ENCODE data around the gene MAGEF1.

The MAGEF1 gene

GRCh38 chr3:184738982-184739381 is 27.1 kb upstream of the MAGEF1 start:
- Histone ChIP-seq H3F3A (ENCODE audit: insufficient read depth, low read length) (no peaks in the 10 kb centered on the region), H3K27ac (ENCODE audit: low read depth, low read length, poor library complexity, severe bottlenecking) (no peak overlapping the region), H3K9me2 (ENCODE audit: low read depth, low read length) (no peaks in the 10 kb centered on the region), H3K4me2 (ENCODE audit: low read length) (no peak overlapping the region), H3K9ac (ENCODE audit: low read length) (no peak overlapping the region), H3K9me3 (ENCODE audit: low read length) (no peaks in the 10 kb centered on the region), H2AFZ (ENCODE audit: low read length) (no peak overlapping the region), H3K4me1 (ENCODE audit: insufficient read depth, low read length, severe bottlenecking) (no peaks in the 10 kb centered on the region), H3K4me3 (ENCODE audit: low read depth, low read length, poor library complexity, severe bottlenecking) (no peak overlapping the region), H3K79me2 (ENCODE audit: insufficient read depth, low read length) (no peaks in the 10 kb centered on the region), H3K36me3 (ENCODE audit: insufficient read depth, low read length) (no peaks in the 10 kb centered on the region), H3K27me3 (ENCODE audit: insufficient read depth, low read length) (no peaks in the 10 kb centered on the region), H4K20me1 (ENCODE audit: insufficient read depth, low read length) (0 out of 2 replicates have a peak, but pooled peaks cover 2% of the 10 kb centered on the region)
- no peak for TF ChIP-seq CTCF (IDR thresholded peaks at IDR 0.05; ENCODE audit: low read length)
- no peak for TF ChIP-seq EZH2 (IDR thresholded peaks at IDR 0.05; ENCODE audit: borderline replicate concordance, low read length)

- no peaks in the 10 kb centered on the region for H3K9me2 ChIP-seq (ENCODE audit: low read depth, low read length)
- H3K9ac ChIP-seq (ENCODE audit: low read length) = no peak overlapping the region
- no peak for TF ChIP-seq EZH2 (IDR thresholded peaks at IDR 0.05; ENCODE audit: borderline replicate concordance, low read length)
- no peak for TF ChIP-seq CTCF (IDR thresholded peaks at IDR 0.05; ENCODE audit: low read length)
- H3F3A ChIP-seq (ENCODE audit: insufficient read depth, low read length) = no peaks in the 10 kb centered on the region
- H2AFZ ChIP-seq (ENCODE audit: low read length) = no peak overlapping the region
- no peak overlapping the region for H3K4me3 ChIP-seq (ENCODE audit: low read depth, low read length, poor library complexity, severe bottlenecking)
- no peaks in the 10 kb centered on the region for H3K36me3 ChIP-seq (ENCODE audit: insufficient read depth, low read length)
- 0 out of 2 replicates have a peak, but pooled peaks cover 2% of the 10 kb centered on the region for H4K20me1 ChIP-seq (ENCODE audit: insufficient read depth, low read length)
- no peaks in the 10 kb centered on the region for H3K9me3 ChIP-seq (ENCODE audit: low read length)
- no peaks in the 10 kb centered on the region for H3K27me3 ChIP-seq (ENCODE audit: insufficient read depth, low read length)
- H3K79me2 ChIP-seq (ENCODE audit: insufficient read depth, low read length) = no peaks in the 10 kb centered on the region
- H3K27ac ChIP-seq (ENCODE audit: low read depth, low read length, poor library complexity, severe bottlenecking) = no peak overlapping the region
- H3K4me2 ChIP-seq (ENCODE audit: low read length) = no peak overlapping the region
- H3K4me1 ChIP-seq (ENCODE audit: insufficient read depth, low read length, severe bottlenecking) = no peaks in the 10 kb centered on the region
These were observed 26.6 kb upstream of the MAGEF1 start for GRCh38 chr3:184738506-184738890.

GRCh38 chr3:184737641-184738505 is 26.0 kb upstream of the MAGEF1 start:
- no peak overlapping the region for H3K9ac ChIP-seq (ENCODE audit: low read length)
- TF ChIP-seq EZH2 (IDR thresholded peaks at IDR 0.05; ENCODE audit: borderline replicate concordance, low read length) = no peak
- TF ChIP-seq CTCF (IDR thresholded peaks at IDR 0.05; ENCODE audit: low read length) = no peak
- H3K4me2 ChIP-seq (ENCODE audit: low read length) = no peak overlapping the region
- H3F3A ChIP-seq (ENCODE audit: insufficient read depth, low read length) = no peaks in the 10 kb centered on the region
- H3K79me2 ChIP-seq (ENCODE audit: insufficient read depth, low read length) = no peaks in the 10 kb centered on the region
- H4K20me1 ChIP-seq (ENCODE audit: insufficient read depth, low read length) = 0 out of 2 replicates have a peak, but pooled peaks cover 2% of the 10 kb centered on the region
- H3K4me3 ChIP-seq (ENCODE audit: low read depth, low read length, poor library complexity, severe bottlenecking) = no peak overlapping the region
- no peaks in the 10 kb centered on the region for H3K4me1 ChIP-seq (ENCODE audit: insufficient read depth, low read length, severe bottlenecking)
- no peaks in the 10 kb centered on the region for H3K9me2 ChIP-seq (ENCODE audit: low read depth, low read length)
- H3K9me3 ChIP-seq (ENCODE audit: low read length) = no peaks in the 10 kb centered on the region
- no peaks in the 10 kb centered on the region for H3K36me3 ChIP-seq (ENCODE audit: insufficient read depth, low read length)
- no peak overlapping the region for H2AFZ ChIP-seq (ENCODE audit: low read length)
- H3K27me3 ChIP-seq (ENCODE audit: insufficient read depth, low read length) = no peaks in the 10 kb centered on the region
- H3K27ac ChIP-seq (ENCODE audit: low read depth, low read length, poor library complexity, severe bottlenecking) = no peak overlapping the region

Measured in OCI-LY1 (cell line).